ENCODE results near the gene ZBED3. TPM values are rescaled to one million over a fixed set of nuclear protein-coding genes. Genes with fewer than 3 reads are reported as not detected.
"Not testable (repeated sequence)": the region's sequence is repeated elsewhere in the genome, so short reads cannot be mapped to it uniquely, and the experiment has no call there.

The ZBED3 gene
- total and polyA plus RNA-seq, 4 donors = 1.8 to 17.1 (median 5.3) TPM

GRCh38 chr5:77120706-77121105 is 33.6 kb upstream of the ZBED3 start:
- Histone ChIP-seq H3K4me3 (no peak overlapping the region), H3K9me3 (ENCODE audit: control insufficient read depth in 4 of 4, insufficient read depth in 3 of 4, low read length in 3 of 4) (peaks cover 0 to 2% (median 0%) of the 10 kb centered on the region in 4 donors), H3K27me3 (ENCODE audit: control insufficient read depth in 3 of 3, insufficient read depth in 3 of 3, low read length in 2 of 3) (no peaks in the 10 kb centered on the region), H3K36me3 (ENCODE audit: control insufficient read depth in 4 of 4, insufficient read depth in 4 of 4, low read length in 4 of 4) (no peaks in the 10 kb centered on the region), H3K27ac (ENCODE audit: low read depth in 1 of 2, low read length in 1 of 2) (no peak overlapping the region), H3K9ac (ENCODE audit: insufficient read depth in 1 of 2, low read length in 2 of 2) (no peak overlapping the region), H3K4me1 (ENCODE audit: control insufficient read depth in 5 of 5, insufficient read depth in 5 of 5, low read length in 5 of 5) (no peaks in the 10 kb centered on the region)
- ATAC-seq (ENCODE audit: insufficient read depth, low FRiP score) (no peak), DNase-seq (no peak)
- 86 to 100% methylated on average over 2 of the region's 2 CpGs for WGBS, 2 donors
- TF ChIP-seq CTCF (IDR thresholded peaks at IDR 0.05; ENCODE audit: control extremely low read depth, extremely low read depth) = no peak

GRCh38 chr5:77120086-77120485 is 33.0 kb upstream of the ZBED3 start:
- DNase-seq = no peak
- H3K27me3 ChIP-seq (ENCODE audit: control insufficient read depth in 3 of 3, insufficient read depth in 3 of 3, low read length in 2 of 3) = no peaks in the 10 kb centered on the region
- H3K36me3 ChIP-seq (ENCODE audit: control insufficient read depth in 4 of 4, insufficient read depth in 4 of 4, low read length in 4 of 4) = no peaks in the 10 kb centered on the region
- no peak overlapping the region for H3K4me3 ChIP-seq
- no peak for TF ChIP-seq CTCF (IDR thresholded peaks at IDR 0.05; ENCODE audit: control extremely low read depth, extremely low read depth)
- ATAC-seq (ENCODE audit: insufficient read depth, low FRiP score) = no peak
- H3K9ac ChIP-seq (ENCODE audit: insufficient read depth in 1 of 2, low read length in 2 of 2) = no peak overlapping the region
- H3K9me3 ChIP-seq (ENCODE audit: control insufficient read depth in 4 of 4, insufficient read depth in 3 of 4, low read length in 3 of 4) = peaks cover 0 to 2% (median 0%) of the 10 kb centered on the region in 4 donors
- H3K4me1 ChIP-seq (ENCODE audit: control insufficient read depth in 5 of 5, insufficient read depth in 5 of 5, low read length in 5 of 5) = no peaks in the 10 kb centered on the region
- WGBS, 2 donors = 95 to 97% methylated on average over 2 of the region's 2 CpGs
- no peak overlapping the region for H3K27ac ChIP-seq (ENCODE audit: low read depth in 1 of 2, low read length in 1 of 2)

GRCh38 chr5:77117161-77117560 is 30.1 kb upstream of the ZBED3 start:
- Histone ChIP-seq H3K36me3 (ENCODE audit: control insufficient read depth in 4 of 4, insufficient read depth in 4 of 4, low read length in 4 of 4) (no peaks in the 10 kb centered on the region), H3K27ac (ENCODE audit: low read depth in 1 of 2, low read length in 1 of 2) (peak overlapping the region in 1 of 2 donors; percentile 15), H3K9me3 (ENCODE audit: control insufficient read depth in 4 of 4, insufficient read depth in 3 of 4, low read length in 3 of 4) (no peaks in the 10 kb centered on the region), H3K4me1 (ENCODE audit: control insufficient read depth in 5 of 5, insufficient read depth in 5 of 5, low read length in 5 of 5) (no peaks in the 10 kb centered on the region), H3K4me3 (no peak overlapping the region), H3K27me3 (ENCODE audit: control insufficient read depth in 3 of 3, insufficient read depth in 3 of 3, low read length in 2 of 3) (no peaks in the 10 kb centered on the region), H3K9ac (ENCODE audit: insufficient read depth in 1 of 2, low read length in 2 of 2) (no peak overlapping the region)
- no peak for TF ChIP-seq CTCF (IDR thresholded peaks at IDR 0.05; ENCODE audit: control extremely low read depth, extremely low read depth)
- DNase-seq = no peak
- no peak for ATAC-seq (ENCODE audit: insufficient read depth, low FRiP score)
- 41 to 54% methylated on average over 2 of the region's 2 CpGs for WGBS, 2 donors

- not testable (repeated sequence) for H3K36me3 ChIP-seq (ENCODE audit: control insufficient read depth in 4 of 4, insufficient read depth in 4 of 4, low read length in 4 of 4); H3K9me3 ChIP-seq (ENCODE audit: control insufficient read depth in 4 of 4, insufficient read depth in 3 of 4, low read length in 3 of 4); H3K9ac ChIP-seq (ENCODE audit: insufficient read depth in 1 of 2, low read length in 2 of 2); H3K27ac ChIP-seq (ENCODE audit: low read depth in 1 of 2, low read length in 1 of 2); H3K4me1 ChIP-seq (ENCODE audit: control insufficient read depth in 5 of 5, insufficient read depth in 5 of 5, low read length in 5 of 5); ATAC-seq (ENCODE audit: insufficient read depth, low FRiP score); H3K27me3 ChIP-seq (ENCODE audit: control insufficient read depth in 3 of 3, insufficient read depth in 3 of 3, low read length in 2 of 3); DNase-seq; H3K4me3 ChIP-seq
- WGBS, 2 donors = 97 to 98% methylated on average over 4 of the region's 4 CpGs
These were observed 19.9 kb upstream of the ZBED3 start for GRCh38 chr5:77107035-77107434.
